DOHH2 (cell line): ENCODE data around the gene EXOC7.

Experiments used
- H3F3A ChIP-seq: fragments of 200-600 bp; sonication (generic), shearing (Covaris generic); 2 replicates; pipeline ENCODE4 v1.6.0; 2016; ENCODE audit warnings: antibody characterized with exemption, mild to moderate bottlenecking; ENCODE audit not compliant: control insufficient read depth, insufficient read depth
- H3K27ac ChIP-seq: fragments of 200-600 bp; sonication (generic); 2 replicates; pipeline ENCODE4 v1.5.1; 2014; ENCODE audit warnings: low read depth, mild to moderate bottlenecking, low read length, moderate library complexity
- H3K27me3 ChIP-seq: fragments of 200-600 bp; sonication (generic); 2 replicates; pipeline ENCODE4 v1.6.1; 2014; ENCODE audit warnings: mild to moderate bottlenecking, low read length, mixed read lengths; ENCODE audit not compliant: control insufficient read depth
- H3K36me3 ChIP-seq: fragments of 200-600 bp; sonication (generic); 2 replicates; pipeline ENCODE4 v1.6.1; 2014; ENCODE audit warnings: mild to moderate bottlenecking, low read length, moderate library complexity, mixed read lengths; ENCODE audit not compliant: control insufficient read depth
- H3K4me1 ChIP-seq: fragments of 200-600 bp; sonication (generic); 2 replicates; pipeline ENCODE4 v1.6.1; 2014; ENCODE audit warnings: mild to moderate bottlenecking, low read length, mixed read lengths; ENCODE audit not compliant: control insufficient read depth
- H3K4me2 ChIP-seq: fragments of 200-600 bp; sonication (generic); 2 replicates; pipeline ENCODE4 v1.6.0; 2014; ENCODE audit warnings: mild to moderate bottlenecking, low read length, moderate library complexity
- H3K4me3 ChIP-seq: fragments of 200-600 bp; sonication (generic); 2 replicates; pipeline ENCODE4 v1.5.1; 2014; ENCODE audit warnings: mild to moderate bottlenecking, low read length, mixed read lengths
- H3K79me2 ChIP-seq: fragments of 200-600 bp; sonication (generic); 2 replicates; pipeline ENCODE4 v1.6.1; 2014; ENCODE audit warnings: mild to moderate bottlenecking, low read length, mixed read lengths; ENCODE audit not compliant: control insufficient read depth
- H3K9me2 ChIP-seq: fragments of 200-600 bp; sonication (generic); replicated peaks from 2 replicates; pipeline ENCODE4 v1.6.1; 2014; ENCODE audit warnings: mild to moderate bottlenecking, low read length, mixed read lengths; ENCODE audit not compliant: control insufficient read depth
- H3K9me3 ChIP-seq: fragments of 200-600 bp; sonication (generic); 2 replicates; pipeline ENCODE4 v1.6.1; 2014; ENCODE audit warnings: antibody characterized with exemption, low read length, mixed read lengths; ENCODE audit not compliant: control insufficient read depth, insufficient read depth
- H4K20me1 ChIP-seq: fragments of 200-600 bp; sonication (generic); 2 replicates; pipeline ENCODE4 v1.6.0; 2014; ENCODE audit warnings: low read depth, mild to moderate bottlenecking, antibody characterized with exemption, low read length, moderate library complexity; ENCODE audit not compliant: control insufficient read depth, insufficient read depth
- EZH2phosphoT487 ChIP-seq: fragments of 200-600 bp; sonication (generic); IDR thresholded peaks from 2 replicates; pipeline ENCODE4 v1.6.1; 2017; ENCODE audit warnings: borderline replicate concordance, mild to moderate bottlenecking, antibody characterized with exemption, low read length, moderate library complexity, mixed read lengths
- TF ChIP-seq, protein P1 (sequence below): fragments of 200-600 bp; sonication (generic); IDR thresholded peaks from one replicate; pipeline ENCODE4 v1.5.1; 2014; ENCODE audit warnings: antibody characterized with exemption, mild to moderate bottlenecking, low read depth, low read length; ENCODE audit not compliant: poor library complexity, severe bottlenecking

EXOC7 gene

DNA sequence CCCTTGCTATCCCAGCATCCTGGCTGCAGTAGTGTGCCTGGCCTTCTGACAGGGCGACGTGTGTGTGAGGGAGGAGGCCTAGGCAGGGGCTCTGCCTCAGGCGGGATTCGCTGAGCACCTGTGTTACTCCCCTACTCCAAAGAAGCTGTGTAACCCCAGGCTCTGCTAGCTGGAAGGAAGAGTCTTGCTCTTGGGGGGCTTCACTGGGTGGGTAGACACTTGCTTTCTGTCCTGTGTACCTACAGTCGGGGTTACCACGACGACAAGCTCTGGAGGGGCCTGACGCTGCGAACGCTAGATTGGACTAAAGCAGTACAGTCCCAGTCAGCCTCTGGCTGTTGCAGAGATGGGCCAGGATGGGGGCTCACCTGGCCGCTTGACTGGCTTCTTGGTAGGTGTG, 9.5 kb downstream of the EXOC7 start:
- TF ChIP-seq, protein P1, sequence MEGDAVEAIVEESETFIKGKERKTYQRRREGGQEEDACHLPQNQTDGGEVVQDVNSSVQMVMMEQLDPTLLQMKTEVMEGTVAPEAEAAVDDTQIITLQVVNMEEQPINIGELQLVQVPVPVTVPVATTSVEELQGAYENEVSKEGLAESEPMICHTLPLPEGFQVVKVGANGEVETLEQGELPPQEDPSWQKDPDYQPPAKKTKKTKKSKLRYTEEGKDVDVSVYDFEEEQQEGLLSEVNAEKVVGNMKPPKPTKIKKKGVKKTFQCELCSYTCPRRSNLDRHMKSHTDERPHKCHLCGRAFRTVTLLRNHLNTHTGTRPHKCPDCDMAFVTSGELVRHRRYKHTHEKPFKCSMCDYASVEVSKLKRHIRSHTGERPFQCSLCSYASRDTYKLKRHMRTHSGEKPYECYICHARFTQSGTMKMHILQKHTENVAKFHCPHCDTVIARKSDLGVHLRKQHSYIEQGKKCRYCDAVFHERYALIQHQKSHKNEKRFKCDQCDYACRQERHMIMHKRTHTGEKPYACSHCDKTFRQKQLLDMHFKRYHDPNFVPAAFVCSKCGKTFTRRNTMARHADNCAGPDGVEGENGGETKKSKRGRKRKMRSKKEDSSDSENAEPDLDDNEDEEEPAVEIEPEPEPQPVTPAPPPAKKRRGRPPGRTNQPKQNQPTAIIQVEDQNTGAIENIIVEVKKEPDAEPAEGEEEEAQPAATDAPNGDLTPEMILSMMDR = no peak
- Histone ChIP-seq H3K4me1 (no peaks in the 10 kb centered on the region), H3K4me3 (no peak overlapping the region), H3K79me2 (no peaks in the 10 kb centered on the region), H3K27me3 (no peaks in the 10 kb centered on the region), H3K27ac (no peak overlapping the region), H3K4me2 (no peak overlapping the region), H3K9me2 (no peaks in the 10 kb centered on the region), H4K20me1 (no peaks in the 10 kb centered on the region), H3F3A (no peaks in the 10 kb centered on the region), H3K9me3 (no peaks in the 10 kb centered on the region), H3K36me3 (peaks cover 51% of the 10 kb centered on the region)

DNA sequence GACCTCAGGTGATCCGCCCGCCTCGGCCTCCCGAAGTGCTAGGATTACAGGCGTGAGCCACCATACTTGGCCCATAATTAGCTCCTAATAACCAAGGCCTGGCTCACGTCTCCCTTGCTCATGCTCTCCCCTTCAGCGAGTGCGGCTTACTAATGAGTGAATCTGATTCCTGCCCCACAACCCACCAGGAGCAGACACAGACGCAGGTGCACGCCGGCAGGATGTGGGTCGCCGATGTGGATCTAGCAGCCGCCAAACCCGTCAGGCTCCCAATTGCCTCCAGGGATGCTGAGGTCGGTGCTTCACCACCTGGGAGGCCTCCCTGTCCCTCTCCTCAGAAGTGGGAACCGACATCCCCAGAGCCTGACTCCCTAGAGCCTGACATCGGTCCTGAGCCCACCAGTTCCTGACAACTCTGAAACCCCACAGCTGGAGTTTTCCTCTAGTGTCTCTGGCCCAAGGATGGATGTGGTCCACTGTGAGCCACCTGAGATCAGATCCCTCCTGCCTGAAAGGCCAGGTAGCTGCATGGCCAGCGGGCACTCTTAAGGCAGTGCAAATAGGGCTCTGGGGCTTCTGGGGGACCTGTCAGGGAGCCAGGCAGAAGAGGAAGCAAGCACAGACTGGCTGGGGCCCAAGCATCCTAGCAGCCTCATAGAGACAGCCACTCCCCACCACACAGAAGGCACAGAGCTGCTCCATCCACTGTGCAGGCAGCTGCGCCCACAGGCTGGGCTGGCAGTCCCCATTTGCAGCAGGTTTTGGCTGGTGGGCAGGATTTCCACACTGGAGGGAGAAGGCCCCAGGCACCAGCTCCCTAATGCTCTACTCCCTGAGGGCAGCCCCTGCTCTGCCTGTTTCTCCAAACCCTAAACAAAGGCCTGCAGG, 10.8 kb downstream of the EXOC7 start:
- no peak overlapping the region for H3K4me2 ChIP-seq
- H3K9me2 ChIP-seq = no peaks in the 10 kb centered on the region
- H3K4me3 ChIP-seq = no peak overlapping the region
- no peaks in the 10 kb centered on the region for H3K79me2 ChIP-seq
- H3F3A ChIP-seq = no peaks in the 10 kb centered on the region
- no peaks in the 10 kb centered on the region for H3K4me1 ChIP-seq
- H4K20me1 ChIP-seq = no peaks in the 10 kb centered on the region
- TF ChIP-seq, protein P1 = no peak
- TF ChIP-seq EZH2phosphoT487 = no peak
- no peaks in the 10 kb centered on the region for H3K9me3 ChIP-seq
- H3K27me3 ChIP-seq = no peaks in the 10 kb centered on the region
- peaks cover 47% of the 10 kb centered on the region for H3K36me3 ChIP-seq
- H3K27ac ChIP-seq = no peak overlapping the region

- no peaks in the 10 kb centered on the region for H3K27me3 ChIP-seq
- H3F3A ChIP-seq = no peaks in the 10 kb centered on the region
- TF ChIP-seq, protein P1 = no peak
- no peak for TF ChIP-seq EZH2phosphoT487
- H3K9me3 ChIP-seq = no peaks in the 10 kb centered on the region
- H3K36me3 ChIP-seq = peaks cover 40% of the 10 kb centered on the region
- H3K4me3 ChIP-seq = no peak overlapping the region
- no peak overlapping the region for H3K27ac ChIP-seq
- H3K9me2 ChIP-seq = no peaks in the 10 kb centered on the region
- H3K79me2 ChIP-seq = no peaks in the 10 kb centered on the region
- no peaks in the 10 kb centered on the region for H4K20me1 ChIP-seq
- H3K4me2 ChIP-seq = no peak overlapping the region
- H3K4me1 ChIP-seq = no peaks in the 10 kb centered on the region
Observed at GRCh38 chr17:76091526-76092286, 11.9 kb downstream of the EXOC7 start.
